Rectal smooth muscle tissue (tissue), 1 donor: ENCODE measurements around the gene PPP1R2.

ENCODE experiments used
- H3K27ac ChIP-seq: one replicate; pipeline ENCODE4 v1.7.0; 2013; ENCODE audit warnings: low read depth, low read length, inconsistent platforms
- H3K27me3 ChIP-seq: one replicate; pipeline ENCODE4 v1.7.0; 2013; ENCODE audit warnings: low read length; ENCODE audit not compliant: control insufficient read depth, insufficient read depth
- H3K36me3 ChIP-seq: one replicate; pipeline ENCODE4 v1.7.0; 2013; ENCODE audit warnings: low read length; ENCODE audit not compliant: control insufficient read depth, insufficient read depth
- H3K4me1 ChIP-seq: one replicate; pipeline ENCODE4 v1.7.0; 2013; ENCODE audit warnings: low read length; ENCODE audit not compliant: control insufficient read depth, insufficient read depth
- H3K4me3 ChIP-seq: one replicate; pipeline ENCODE4 v1.7.0; 2013; ENCODE audit warnings: low read length
- H3K9ac ChIP-seq: one replicate; pipeline ENCODE4 v1.7.0; 2013; ENCODE audit warnings: low read length

The PPP1R2 gene

DNA sequence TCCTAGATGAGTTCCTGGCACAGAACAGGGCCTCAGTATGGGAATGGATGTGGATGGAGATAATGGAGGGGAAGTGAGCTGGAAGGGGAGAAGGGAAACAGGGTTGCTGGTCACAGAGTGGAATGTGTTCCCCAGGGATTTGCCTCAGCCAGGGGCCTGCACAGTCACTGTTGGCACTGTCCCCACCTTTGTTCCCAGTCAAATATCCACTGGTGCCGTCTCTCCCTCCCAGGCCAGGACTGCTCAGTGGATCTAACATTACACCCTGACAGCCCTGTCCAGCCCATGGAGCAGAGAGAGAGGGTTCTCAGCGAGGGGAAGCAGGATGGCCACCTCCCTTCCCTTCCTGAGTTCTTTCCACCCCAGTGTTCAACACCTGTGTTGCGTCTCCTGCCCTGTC lies 1.5 kb upstream of the PPP1R2 start:
- no peaks in the 10 kb centered on the region for H3K36me3 ChIP-seq

DNA sequence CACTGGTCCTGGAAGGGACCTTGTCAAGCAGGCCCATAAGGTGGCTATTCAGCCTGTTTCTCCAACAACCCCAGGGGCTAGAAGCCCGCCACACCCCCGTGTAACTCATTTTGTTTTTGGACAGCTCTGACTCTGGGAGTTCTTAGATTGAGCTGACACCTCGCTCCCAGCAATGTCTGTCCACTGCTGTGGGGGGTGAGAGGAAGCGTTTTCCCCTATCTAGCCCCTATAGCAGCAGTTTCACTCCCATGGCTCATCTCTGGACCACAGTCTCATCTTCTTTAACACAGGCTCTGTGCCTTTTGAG lies 1.1 kb upstream of the PPP1R2 start:
- Histone ChIP-seq H3K27me3 (no peaks in the 10 kb centered on the region), H3K4me3 (no peak overlapping the region), H3K36me3 (no peaks in the 10 kb centered on the region), H3K9ac (no peak overlapping the region), H3K27ac (no peak overlapping the region), H3K4me1 (peaks cover 8% of the 10 kb centered on the region)

More for the DNA sequence above, 1.5 kb upstream of the PPP1R2 start:
- H3K27ac ChIP-seq: no peak overlapping the region
- H3K4me1 ChIP-seq: peaks cover 8% of the 10 kb centered on the region
- H3K4me3 ChIP-seq: no peak overlapping the region
- H3K27me3 ChIP-seq: no peaks in the 10 kb centered on the region
- no peak overlapping the region for H3K9ac ChIP-seq

DNA sequence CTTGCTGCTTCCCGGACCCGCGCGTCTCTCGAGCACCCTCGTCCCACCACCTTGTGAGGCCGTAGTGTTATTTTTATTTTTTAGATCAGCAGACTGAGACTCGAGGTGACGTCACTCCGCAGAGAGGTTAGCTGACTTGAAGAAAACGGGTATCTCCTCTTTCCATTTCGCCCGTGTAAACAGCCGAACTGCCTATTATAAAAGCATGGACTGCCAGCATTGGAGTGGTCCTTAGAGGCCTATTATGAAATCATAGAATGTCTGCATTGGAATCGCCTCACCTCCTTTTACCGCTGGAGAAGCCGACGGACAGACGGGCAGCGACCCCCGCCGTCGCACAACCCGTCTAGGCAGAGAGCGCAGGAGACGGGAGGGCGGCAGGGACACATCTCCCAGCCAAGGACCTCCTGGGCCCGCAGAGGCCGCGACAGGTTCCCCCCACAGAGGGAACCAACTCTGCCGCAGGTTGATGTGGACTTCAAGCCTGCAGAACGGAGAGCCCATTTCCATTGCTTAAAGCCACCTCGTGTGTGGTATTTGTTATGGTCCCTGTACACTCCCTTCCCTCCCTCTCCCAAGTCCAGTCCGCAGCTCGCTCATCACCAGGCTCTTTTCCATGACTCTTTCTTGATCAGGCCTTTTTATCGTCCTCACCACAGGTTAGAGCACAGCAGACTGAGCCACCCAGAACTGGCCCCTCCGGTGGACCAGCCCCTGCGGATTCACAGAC lies 540 bp upstream of the PPP1R2 start:
- no peaks in the 10 kb centered on the region for H3K36me3 ChIP-seq
- H3K4me3 ChIP-seq: peak overlapping the region; percentile 74
- peaks cover 8% of the 10 kb centered on the region for H3K4me1 ChIP-seq
- H3K27me3 ChIP-seq: no peaks in the 10 kb centered on the region
- H3K27ac ChIP-seq: peak overlapping the region; percentile 66
- H3K9ac ChIP-seq: peak overlapping the region; percentile 49

- H3K27ac ChIP-seq: peak overlapping the region; percentile 96
Observed at GRCh38 chr3:195542316-195542697, 818 bp downstream of the PPP1R2 start.

DNA sequence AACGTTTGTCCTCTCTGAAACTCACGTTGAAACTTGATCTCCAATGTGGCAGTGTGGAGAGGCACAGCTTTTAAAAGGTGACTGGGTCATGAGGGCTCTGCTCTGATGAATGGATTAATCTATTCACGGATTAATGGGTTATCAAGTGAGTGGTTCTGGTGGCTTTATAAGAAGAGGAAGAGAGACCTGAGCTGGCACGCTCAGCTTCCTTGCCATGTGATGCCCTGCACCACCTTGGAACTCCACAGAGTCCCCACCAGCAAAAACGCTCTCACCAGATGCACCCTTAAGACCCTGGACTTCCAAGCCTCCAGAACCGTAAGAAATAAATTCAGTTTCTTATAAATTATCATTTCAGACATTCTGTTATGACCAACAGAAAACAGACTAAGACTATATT lies 2.6 kb downstream of the PPP1R2 start:
- no peak overlapping the region for H3K27ac ChIP-seq
- no peaks in the 10 kb centered on the region for H3K36me3 ChIP-seq
- no peak overlapping the region for H3K9ac ChIP-seq
- H3K4me1 ChIP-seq: peaks cover 8% of the 10 kb centered on the region
- H3K27me3 ChIP-seq: no peaks in the 10 kb centered on the region
- H3K4me3 ChIP-seq: no peak overlapping the region

More at GRCh38 chr3:195542316-195542697, 818 bp downstream of the PPP1R2 start:
- Histone ChIP-seq H3K4me1 (peaks cover 8% of the 10 kb centered on the region), H3K36me3 (no peaks in the 10 kb centered on the region), H3K9ac (no peak overlapping the region), H3K4me3 (peak overlapping the region; percentile 92), H3K27me3 (no peaks in the 10 kb centered on the region)

- H3K9ac ChIP-seq: no peak overlapping the region
- H3K4me1 ChIP-seq: peaks cover 8% of the 10 kb centered on the region
- no peak overlapping the region for H3K27ac ChIP-seq
- H3K27me3 ChIP-seq: no peaks in the 10 kb centered on the region
- H3K4me3 ChIP-seq: peak overlapping the region; percentile 39
- no peaks in the 10 kb centered on the region for H3K36me3 ChIP-seq
Observed at GRCh38 chr3:195540027-195540426, 3.1 kb downstream of the PPP1R2 start.

DNA sequence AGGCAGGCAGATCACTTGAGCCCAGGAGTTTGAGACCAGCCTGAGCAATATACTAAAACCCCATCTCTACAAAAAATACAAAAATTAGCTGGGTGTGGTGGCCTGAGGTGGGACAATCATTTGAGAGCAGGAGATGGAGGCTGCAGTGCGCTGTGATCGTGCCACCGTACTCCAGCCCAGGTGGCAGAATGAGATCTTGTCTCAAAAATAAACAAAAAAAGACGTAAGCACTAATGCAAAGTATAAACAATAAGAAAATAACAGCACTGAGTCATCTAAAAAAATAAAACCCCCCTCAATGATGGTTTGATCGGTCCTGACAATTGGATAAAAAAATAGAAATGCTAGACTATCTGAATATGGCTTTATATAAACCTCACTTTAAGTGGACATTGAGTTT lies 3.6 kb downstream of the PPP1R2 start:
- no peak overlapping the region for H3K27ac ChIP-seq
- no peak overlapping the region for H3K4me3 ChIP-seq
- H3K36me3 ChIP-seq: no peaks in the 10 kb centered on the region
- H3K4me1 ChIP-seq: peaks cover 8% of the 10 kb centered on the region
- no peaks in the 10 kb centered on the region for H3K27me3 ChIP-seq
- H3K9ac ChIP-seq: no peak overlapping the region

- no peaks in the 10 kb centered on the region for H3K36me3 ChIP-seq
- no peak overlapping the region for H3K27ac ChIP-seq
- peaks cover 8% of the 10 kb centered on the region for H3K4me1 ChIP-seq
- no peak overlapping the region for H3K4me3 ChIP-seq
- H3K27me3 ChIP-seq: no peaks in the 10 kb centered on the region
- H3K9ac ChIP-seq: no peak overlapping the region
Observed at GRCh38 chr3:195537995-195538394, 5.1 kb downstream of the PPP1R2 start.

DNA sequence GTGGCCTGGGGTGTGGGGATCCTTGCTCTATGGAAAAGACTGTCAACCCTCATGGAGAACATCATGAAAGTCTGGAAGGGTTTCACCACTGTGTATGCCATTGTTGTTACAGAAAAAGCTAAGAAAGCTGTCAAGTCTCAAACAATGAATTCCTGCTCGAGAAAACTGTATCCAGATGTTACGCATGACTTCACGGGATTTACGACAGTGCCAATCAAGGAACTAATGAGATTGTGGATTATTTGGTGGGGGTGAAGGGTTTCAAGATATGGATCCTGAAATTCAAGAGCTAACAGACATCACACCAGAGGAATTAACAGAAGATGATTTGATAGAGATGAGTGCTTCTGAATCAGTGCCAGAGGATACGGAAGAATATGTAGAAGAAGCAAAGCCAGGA lies 7.8 kb downstream of the PPP1R2 start:
- Histone ChIP-seq H3K4me1 (peaks cover 4% of the 10 kb centered on the region), H3K4me3 (no peak overlapping the region), H3K27ac (no peak overlapping the region), H3K27me3 (no peaks in the 10 kb centered on the region), H3K36me3 (no peaks in the 10 kb centered on the region), H3K9ac (no peak overlapping the region)

GRCh38 chr3:195532834-195533233 lies 10.3 kb downstream of the PPP1R2 start:
- Histone ChIP-seq H3K4me1 (no peaks in the 10 kb centered on the region), H3K4me3 (no peak overlapping the region), H3K36me3 (peaks cover 6% of the 10 kb centered on the region), H3K9ac (no peak overlapping the region), H3K27ac (no peak overlapping the region), H3K27me3 (no peaks in the 10 kb centered on the region)

- Histone ChIP-seq H3K9ac (no peak overlapping the region), H3K4me1 (no peaks in the 10 kb centered on the region), H3K36me3 (peaks cover 6% of the 10 kb centered on the region), H3K4me3 (no peak overlapping the region), H3K27me3 (no peaks in the 10 kb centered on the region), H3K27ac (no peak overlapping the region)
Observed at GRCh38 chr3:195532345-195532744, 10.8 kb downstream of the PPP1R2 start.

- Histone ChIP-seq H3K9ac (no peak overlapping the region), H3K27me3 (no peaks in the 10 kb centered on the region), H3K4me3 (no peak overlapping the region), H3K4me1 (no peaks in the 10 kb centered on the region), H3K36me3 (peaks cover 6% of the 10 kb centered on the region), H3K27ac (no peak overlapping the region)
Observed at GRCh38 chr3:195531683-195532082, 11.4 kb downstream of the PPP1R2 start.

- Histone ChIP-seq H3K9ac (no peak overlapping the region), H3K36me3 (peaks cover 15% of the 10 kb centered on the region), H3K4me3 (no peak overlapping the region), H3K4me1 (no peaks in the 10 kb centered on the region), H3K27ac (no peak overlapping the region), H3K27me3 (no peaks in the 10 kb centered on the region)
Observed at GRCh38 chr3:195526492-195526891, 16.6 kb downstream of the PPP1R2 start.
